Measurements from ENCODE around the gene NDFIP2.

The NDFIP2 gene

DNA sequence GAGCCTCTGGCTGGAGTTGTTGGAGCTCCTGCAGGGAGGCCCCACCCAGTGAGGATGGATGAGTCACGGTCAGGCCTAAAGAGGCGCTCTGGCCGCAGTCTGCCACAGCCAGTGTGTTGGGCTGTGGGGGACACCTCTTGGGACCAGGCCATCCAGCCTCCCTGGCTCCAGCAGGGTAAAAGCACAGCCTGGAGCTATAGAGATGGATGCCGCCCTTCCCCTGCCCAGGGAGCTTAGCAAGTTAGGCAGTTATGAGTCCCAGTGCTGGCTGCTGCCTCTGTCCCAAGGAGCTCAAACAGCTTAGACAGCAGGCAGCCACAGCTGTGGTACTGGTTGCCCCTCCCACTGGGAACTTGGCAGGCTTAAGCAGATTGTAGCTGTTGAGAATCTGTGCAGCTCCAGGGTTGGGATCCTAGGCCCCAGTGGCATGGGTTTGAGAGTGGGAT, 100.9 kb downstream of the NDFIP2 start:
- TF ChIP-seq CTCF (IDR thresholded peaks at IDR 0.05; ENCODE audit: insufficient read depth, low read length, poor library complexity, severe bottlenecking): no peak
- Histone ChIP-seq H3K36me3 (ENCODE audit: control insufficient read depth, insufficient read depth, low read length) (no peaks in the 10 kb centered on the region), H3K27me3 (replicated peaks; ENCODE audit: control insufficient read depth, insufficient read depth, low read length) (no peaks in the 10 kb centered on the region), H3K4me3 (replicated peaks; ENCODE audit: low read depth, low read length) (no peak overlapping the region)
- no peak for DNase-seq (ENCODE audit: extremely low read depth, insufficient read length)

DNA sequence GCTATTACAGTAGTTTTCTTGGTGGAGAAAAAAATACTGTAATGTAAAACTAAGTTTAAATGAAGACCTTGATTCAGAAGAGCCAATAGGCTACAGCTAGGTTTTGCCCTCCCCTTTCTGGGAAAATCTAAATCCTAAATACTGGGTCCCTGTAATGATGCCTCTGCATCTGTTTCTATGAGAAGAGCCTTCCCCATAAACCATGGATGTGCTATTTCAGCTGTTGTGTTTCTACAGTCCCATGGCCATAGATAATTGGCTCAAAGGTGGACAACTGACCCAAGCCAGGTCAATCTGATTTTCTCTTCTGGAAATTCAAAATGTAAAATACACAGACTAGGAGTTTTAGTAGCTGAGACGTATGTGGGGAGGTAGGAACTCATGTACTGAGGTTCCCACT, 101.9 kb downstream of the NDFIP2 start:
- DNase-seq (ENCODE audit: extremely low read depth, insufficient read length): no peak
- Histone ChIP-seq H3K4me3 (replicated peaks; ENCODE audit: low read depth, low read length) (no peak overlapping the region), H3K36me3 (ENCODE audit: control insufficient read depth, insufficient read depth, low read length) (no peaks in the 10 kb centered on the region), H3K27me3 (replicated peaks; ENCODE audit: control insufficient read depth, insufficient read depth, low read length) (no peaks in the 10 kb centered on the region)
- TF ChIP-seq CTCF (IDR thresholded peaks at IDR 0.05; ENCODE audit: insufficient read depth, low read length, poor library complexity, severe bottlenecking): no peak

- H3K36me3 ChIP-seq (ENCODE audit: control insufficient read depth, insufficient read depth, low read length): no peaks in the 10 kb centered on the region
- no peak for TF ChIP-seq CTCF (IDR thresholded peaks at IDR 0.05; ENCODE audit: insufficient read depth, low read length, poor library complexity, severe bottlenecking)
- no peaks in the 10 kb centered on the region for H3K27me3 ChIP-seq (replicated peaks; ENCODE audit: control insufficient read depth, insufficient read depth, low read length)
- H3K4me3 ChIP-seq (replicated peaks; ENCODE audit: low read depth, low read length): no peak overlapping the region
- DNase-seq (ENCODE audit: extremely low read depth, insufficient read length): no peak
These were observed 104.1 kb downstream of the NDFIP2 start for GRCh38 chr13:79585033-79585432.

DNA sequence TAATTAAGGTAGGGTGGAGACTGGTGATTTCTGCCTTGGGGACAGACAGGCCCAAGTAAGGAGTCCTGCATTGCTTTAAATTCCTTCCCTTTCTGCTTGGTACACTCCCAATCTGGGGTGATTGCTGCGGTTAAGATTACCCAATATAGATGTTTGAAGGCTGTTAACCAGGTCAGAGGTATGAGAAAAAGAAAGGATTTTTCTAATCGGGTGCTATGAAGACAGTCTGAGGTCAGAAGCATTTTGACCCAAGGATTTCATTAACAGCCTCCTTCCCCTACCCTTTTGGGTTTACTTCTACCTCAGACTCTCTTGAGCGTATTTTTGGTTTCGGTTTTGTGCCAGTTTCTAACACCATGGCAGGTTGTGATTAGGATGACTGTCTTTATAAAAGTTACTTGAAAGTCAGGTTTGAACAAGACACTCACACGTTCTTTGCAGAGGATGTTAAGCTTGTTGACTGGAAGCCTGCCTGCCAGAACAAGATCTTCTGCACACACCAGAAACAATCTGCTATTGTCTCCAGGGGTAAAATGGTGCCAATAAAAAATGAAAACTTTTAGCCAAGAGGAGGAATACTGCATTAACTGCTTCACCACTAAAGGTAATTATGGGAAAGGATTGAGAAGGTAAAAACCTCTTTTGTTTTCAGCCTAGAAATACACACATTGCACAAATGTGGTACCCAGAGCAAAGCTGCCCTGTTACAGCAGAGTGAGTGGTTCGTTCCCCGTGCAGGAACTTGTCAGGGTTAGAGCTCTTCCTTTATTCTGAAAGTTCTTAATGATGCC, 108.8 kb downstream of the NDFIP2 start:
- no peak for DNase-seq (ENCODE audit: extremely low read depth, insufficient read length)
- no peak for TF ChIP-seq CTCF (IDR thresholded peaks at IDR 0.05; ENCODE audit: insufficient read depth, low read length, poor library complexity, severe bottlenecking)
- H3K36me3 ChIP-seq (ENCODE audit: control insufficient read depth, insufficient read depth, low read length): no peaks in the 10 kb centered on the region
- H3K4me3 ChIP-seq (replicated peaks; ENCODE audit: low read depth, low read length): no peak overlapping the region
- no peaks in the 10 kb centered on the region for H3K27me3 ChIP-seq (replicated peaks; ENCODE audit: control insufficient read depth, insufficient read depth, low read length)

GRCh38 chr13:79590394-79590676, 109.4 kb downstream of the NDFIP2 start:
- H3K36me3 ChIP-seq (ENCODE audit: control insufficient read depth, insufficient read depth, low read length): no peaks in the 10 kb centered on the region
- no peak overlapping the region for H3K4me3 ChIP-seq (replicated peaks; ENCODE audit: low read depth, low read length)
- no peak for DNase-seq (ENCODE audit: extremely low read depth, insufficient read length)
- H3K27me3 ChIP-seq (replicated peaks; ENCODE audit: control insufficient read depth, insufficient read depth, low read length): no peaks in the 10 kb centered on the region
- TF ChIP-seq CTCF (IDR thresholded peaks at IDR 0.05; ENCODE audit: insufficient read depth, low read length, poor library complexity, severe bottlenecking): no peak

DNA sequence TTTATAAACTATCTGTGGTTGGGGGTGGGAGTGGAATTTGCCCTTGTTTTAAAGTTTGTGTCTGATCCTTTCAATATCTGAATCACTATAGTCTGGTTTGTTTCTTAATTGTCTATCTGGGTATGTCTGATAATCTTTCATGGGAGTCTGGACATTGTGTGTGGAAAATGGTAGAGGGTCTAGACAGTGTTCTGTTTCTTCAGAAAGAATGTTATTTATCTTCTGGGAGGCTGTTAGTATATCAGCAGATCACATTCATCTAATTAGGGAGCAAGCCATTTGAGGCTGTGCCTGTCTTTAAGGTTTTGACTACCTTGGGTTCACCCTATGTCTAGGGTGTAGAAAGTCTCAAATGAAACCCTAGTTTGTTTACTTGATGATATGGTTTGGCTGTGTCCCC, 110.5 kb downstream of the NDFIP2 start:
- H3K4me3 ChIP-seq (replicated peaks; ENCODE audit: low read depth, low read length): no peak overlapping the region

More for the DNA sequence above, 110.5 kb downstream of the NDFIP2 start:
- TF ChIP-seq CTCF (IDR thresholded peaks at IDR 0.05; ENCODE audit: insufficient read depth, low read length, poor library complexity, severe bottlenecking): no peak
- Histone ChIP-seq H3K36me3 (ENCODE audit: control insufficient read depth, insufficient read depth, low read length) (no peaks in the 10 kb centered on the region), H3K27me3 (replicated peaks; ENCODE audit: control insufficient read depth, insufficient read depth, low read length) (no peaks in the 10 kb centered on the region)
- no peak for DNase-seq (ENCODE audit: extremely low read depth, insufficient read length)

All from GM06990 (cell line).